Mucosa of gallbladder (tissue), 1 donor: ENCODE results near the gene TAF11L2. TPM values are rescaled to one million over a fixed set of nuclear protein-coding genes. Genes with fewer than 3 reads are reported as not detected.
"Not testable (repeated sequence)": the region's sequence is repeated elsewhere in the genome, so short reads cannot be mapped to it uniquely, and the experiment has no call there.

Experiments
- DNase-seq: peaks from one replicate; pipeline ENCODE4 v3.0.0-alpha.2; 2020; ENCODE audit warnings: low spot score
- total RNA-seq: library from RNA; stranded (reverse); gene quantifications from one replicate; pipeline ENCODE4 v1.2.1, GENCODE V29; 2021
- donor health status: DM: no; HTN: no; CAD: no.

The TAF11L2 gene
- total RNA-seq, 1 donor from 2014 or later = not detected

DNA sequence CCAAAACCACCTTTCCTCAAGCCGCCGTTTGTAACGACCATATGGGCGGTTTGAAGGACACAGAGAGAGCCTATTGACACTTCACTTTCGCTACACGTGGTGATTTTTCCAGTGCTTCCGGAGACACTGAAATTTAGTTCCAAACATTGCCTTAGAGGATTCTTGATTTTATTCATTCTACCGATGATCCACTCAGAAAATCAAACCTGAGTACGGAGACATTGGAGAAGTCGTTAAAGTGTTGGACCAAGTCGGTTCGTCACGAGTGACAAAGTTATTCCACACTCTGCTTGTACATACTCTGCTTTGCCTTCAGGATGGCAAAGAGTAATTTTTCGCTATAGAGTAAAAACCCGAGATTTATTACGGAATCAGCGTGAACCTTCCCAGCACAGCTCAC lies 28.5 kb downstream of the TAF11L2 start:
- DNase-seq = peak; percentile 52

- DNase-seq = not testable (repeated sequence)
Observed at GRCh38 chr5:17528369-17528768, 30.3 kb downstream of the TAF11L2 start, which contains the start of gene TAF11L6. Gene TAF11L6, plus strand, starts transcription at chr5:17528669.

Other genes starting within 250 kb of the TAF11L2 start
- gene TAF11L3, start 20.1 kb downstream of the TAF11L2 start, total RNA-seq = not detected
- not detected for gene TAF11L4, start 23.6 kb downstream of the TAF11L2 start, total RNA-seq
- gene TAF11L5, start 27.0 kb downstream of the TAF11L2 start, total RNA-seq = not detected
- gene TAF11L6, start 30.4 kb downstream of the TAF11L2 start, total RNA-seq = not detected
- gene TAF11L7, start 87.5 kb downstream of the TAF11L2 start, total RNA-seq = not detected
- not detected for gene TAF11L8, start 92.7 kb downstream of the TAF11L2 start, total RNA-seq
- not detected for gene TAF11L9, start 96.2 kb downstream of the TAF11L2 start, total RNA-seq
- not detected for gene TAF11L10, start 99.6 kb downstream of the TAF11L2 start, total RNA-seq
- not detected for gene TAF11L11, start 106.0 kb downstream of the TAF11L2 start, total RNA-seq
- not detected for gene TAF11L12, start 112.2 kb downstream of the TAF11L2 start, total RNA-seq
- not detected for gene TAF11L13, start 133.9 kb downstream of the TAF11L2 start, total RNA-seq
- gene TAF11L14, start 136.2 kb downstream of the TAF11L2 start, total RNA-seq = not detected